Breast epithelium (tissue), 3 donors: ENCODE data around the gene INSR.

Source experiments
- CTCF ChIP-seq, 3 donors: fragments of 450-650 bp; IDR thresholded peaks; one replicate each; pipeline ENCODE4 v1.5.1; 2016 to 2017; ENCODE audit warnings: antibody characterized with exemption in 3 of 3, mild to moderate bottlenecking in 3 of 3, moderate library complexity in 3 of 3
- POLR2A ChIP-seq: fragments of 450-650 bp; IDR thresholded peaks from one replicate; pipeline ENCODE4 v1.6.1; 2016; ENCODE audit warnings: antibody characterized with exemption, mild to moderate bottlenecking, moderate library complexity
- POLR2AphosphoS5 ChIP-seq, 3 donors: sonication (generic); formaldehyde crosslinking; IDR thresholded peaks; one replicate each; pipeline ENCODE4 v1.6.1; 2017; ENCODE audit warnings: antibody characterized with exemption in 3 of 3

GRCh38 chr19:7327802-7328201 is 33.6 kb upstream of the INSR start:
- no peak for TF ChIP-seq CTCF (IDR thresholded peaks at IDR 0.05)
- no peak for TF ChIP-seq POLR2A
- TF ChIP-seq POLR2AphosphoS5 (IDR thresholded peaks at IDR 0.05), result no peak
